ENCODE data around the gene GMPPA. TPM values are rescaled to one million over a fixed set of nuclear protein-coding genes. Genes with fewer than 3 reads are reported as not detected.
A peak's percentile ranks its signal among the peaks of the same experiment; 100 is the strongest.

The GMPPA gene
- total and polyA plus RNA-seq, 10 donors = 21.2 to 45.5 (median 29.8) TPM

DNA sequence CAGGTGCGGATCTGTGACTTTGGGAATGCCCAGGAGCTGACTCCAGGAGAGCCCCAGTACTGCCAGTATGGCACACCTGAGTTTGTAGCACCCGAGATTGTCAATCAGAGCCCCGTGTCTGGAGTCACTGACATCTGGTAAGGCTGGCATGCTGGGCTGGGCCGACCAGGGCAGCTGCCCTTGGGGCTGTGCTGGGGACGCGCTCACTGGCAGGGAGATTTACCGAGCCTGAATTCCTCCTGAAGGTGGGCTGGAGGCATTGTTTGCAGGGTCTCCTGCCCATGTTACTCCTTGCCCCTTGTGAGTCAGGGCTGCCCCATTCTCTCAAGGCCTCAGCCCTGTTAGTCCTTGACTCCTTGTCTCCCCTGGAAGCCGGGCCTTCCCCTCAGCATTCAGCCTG, 18.7 kb upstream of the GMPPA start:
- WGBS, 5 donors = 82 to 95% (median 88%) methylated on average over 5 to 8 of the region's 8 CpGs
- Histone ChIP-seq H3K4me3 (no peak overlapping the region), H3K9me3 (no peaks in the 10 kb centered on the region), H3K27ac (no peak overlapping the region), H3K4me1 (peaks cover 0 to 26% (median 18%) of the 10 kb centered on the region in 6 donors), H3K36me3 (no peaks in the 10 kb centered on the region), H3K27me3 (replicated peaks in 1 of 7) (peaks cover 5 to 66% (median 28%) of the 10 kb centered on the region in 7 donors)
- no peak for DNase-seq
- intact Hi-C loops (cut with DNase I; ENCODE audit: low total_unique reads) = no loop called here
- TF ChIP-seq POLR2A (IDR thresholded peaks at IDR 0.05) = no peak
- TF ChIP-seq POLR2AphosphoS5 (IDR thresholded peaks at IDR 0.05) = no peak

DNA sequence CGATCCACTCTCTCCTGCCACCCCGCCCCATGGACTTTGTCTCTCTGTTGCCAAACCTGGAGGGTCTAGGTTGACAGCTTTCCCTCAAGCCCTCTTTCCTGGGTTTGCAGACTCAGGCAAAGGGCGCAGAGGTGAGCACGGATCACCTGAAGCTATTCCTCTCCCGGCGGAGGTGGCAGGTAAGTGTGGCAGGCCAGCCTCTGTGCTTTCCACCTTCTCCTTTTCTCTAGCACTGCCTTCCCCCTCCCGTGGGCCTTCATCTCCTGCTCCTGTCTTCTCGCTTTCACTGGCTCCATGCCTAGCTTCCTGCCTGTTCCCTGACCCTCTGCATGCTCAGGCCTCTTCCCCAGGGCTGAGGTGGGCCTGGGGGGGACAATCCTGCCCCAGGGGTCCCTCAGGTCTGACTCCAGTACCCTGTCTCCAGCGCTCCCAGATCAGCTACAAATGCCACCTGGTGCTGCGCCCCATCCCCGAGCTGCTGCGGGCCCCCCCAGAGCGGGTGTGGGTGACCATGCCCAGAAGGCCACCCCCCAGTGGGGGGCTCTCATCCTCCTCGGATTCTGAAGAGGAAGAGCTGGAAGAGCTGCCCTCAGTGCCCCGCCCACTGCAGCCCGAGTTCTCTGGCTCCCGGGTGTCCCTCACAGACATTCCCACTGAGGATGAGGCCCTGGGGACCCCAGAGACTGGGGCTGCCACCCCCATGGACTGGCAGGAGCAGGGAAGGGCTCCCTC, 15.9 kb upstream of the GMPPA start:
- Histone ChIP-seq H3K27me3 (replicated peaks in 1 of 7) (peaks cover 5 to 70% (median 44%) of the 10 kb centered on the region in 7 donors), H3K4me1 (peaks cover 0 to 20% (median 16%) of the 10 kb centered on the region in 6 donors), H3K27ac (no peak overlapping the region), H3K4me3 (no peak overlapping the region), H3K9me3 (no peaks in the 10 kb centered on the region), H3K36me3 (no peaks in the 10 kb centered on the region)
- 65 to 84% (median 71%) methylated on average over 9 to 17 of the region's 17 CpGs for WGBS, 5 donors
- intact Hi-C loops (cut with DNase I; ENCODE audit: low total_unique reads) = no loop called here
- DNase-seq = no peak
- TF ChIP-seq POLR2A (IDR thresholded peaks at IDR 0.05) = no peak
- TF ChIP-seq, protein P1, sequence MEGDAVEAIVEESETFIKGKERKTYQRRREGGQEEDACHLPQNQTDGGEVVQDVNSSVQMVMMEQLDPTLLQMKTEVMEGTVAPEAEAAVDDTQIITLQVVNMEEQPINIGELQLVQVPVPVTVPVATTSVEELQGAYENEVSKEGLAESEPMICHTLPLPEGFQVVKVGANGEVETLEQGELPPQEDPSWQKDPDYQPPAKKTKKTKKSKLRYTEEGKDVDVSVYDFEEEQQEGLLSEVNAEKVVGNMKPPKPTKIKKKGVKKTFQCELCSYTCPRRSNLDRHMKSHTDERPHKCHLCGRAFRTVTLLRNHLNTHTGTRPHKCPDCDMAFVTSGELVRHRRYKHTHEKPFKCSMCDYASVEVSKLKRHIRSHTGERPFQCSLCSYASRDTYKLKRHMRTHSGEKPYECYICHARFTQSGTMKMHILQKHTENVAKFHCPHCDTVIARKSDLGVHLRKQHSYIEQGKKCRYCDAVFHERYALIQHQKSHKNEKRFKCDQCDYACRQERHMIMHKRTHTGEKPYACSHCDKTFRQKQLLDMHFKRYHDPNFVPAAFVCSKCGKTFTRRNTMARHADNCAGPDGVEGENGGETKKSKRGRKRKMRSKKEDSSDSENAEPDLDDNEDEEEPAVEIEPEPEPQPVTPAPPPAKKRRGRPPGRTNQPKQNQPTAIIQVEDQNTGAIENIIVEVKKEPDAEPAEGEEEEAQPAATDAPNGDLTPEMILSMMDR (IDR thresholded peaks at IDR 0.05 in 8 of 11, conservative IDR thresholded peaks at IDR 0.05 in 3 of 11) = no peak

GRCh38 chr2:219483451-219484342, 15.0 kb upstream of the GMPPA start:
- no peak for TF ChIP-seq POLR2AphosphoS5 (IDR thresholded peaks at IDR 0.05)
- TF ChIP-seq, protein P1 (IDR thresholded peaks at IDR 0.05 in 8 of 11, conservative IDR thresholded peaks at IDR 0.05 in 3 of 11) = no peak
- TF ChIP-seq POLR2A (IDR thresholded peaks at IDR 0.05) = no peak
- intact Hi-C loops (cut with DNase I; ENCODE audit: low total_unique reads) = no loop called here
- Histone ChIP-seq H3K9me3 (no peaks in the 10 kb centered on the region), H3K4me1 (peaks cover 0 to 20% (median 16%) of the 10 kb centered on the region in 6 donors), H3K27me3 (replicated peaks in 1 of 7) (peaks cover 5 to 73% (median 46%) of the 10 kb centered on the region in 7 donors), H3K27ac (no peak overlapping the region), H3K4me3 (peak overlapping the region in 7 of 8 donors; percentile 4 to 60 (median 23)), H3K36me3 (no peaks in the 10 kb centered on the region)
- no peak for DNase-seq
- WGBS, 5 donors = 15 to 23% (median 16%) methylated on average over 29 to 58 of the region's 58 CpGs

DNA sequence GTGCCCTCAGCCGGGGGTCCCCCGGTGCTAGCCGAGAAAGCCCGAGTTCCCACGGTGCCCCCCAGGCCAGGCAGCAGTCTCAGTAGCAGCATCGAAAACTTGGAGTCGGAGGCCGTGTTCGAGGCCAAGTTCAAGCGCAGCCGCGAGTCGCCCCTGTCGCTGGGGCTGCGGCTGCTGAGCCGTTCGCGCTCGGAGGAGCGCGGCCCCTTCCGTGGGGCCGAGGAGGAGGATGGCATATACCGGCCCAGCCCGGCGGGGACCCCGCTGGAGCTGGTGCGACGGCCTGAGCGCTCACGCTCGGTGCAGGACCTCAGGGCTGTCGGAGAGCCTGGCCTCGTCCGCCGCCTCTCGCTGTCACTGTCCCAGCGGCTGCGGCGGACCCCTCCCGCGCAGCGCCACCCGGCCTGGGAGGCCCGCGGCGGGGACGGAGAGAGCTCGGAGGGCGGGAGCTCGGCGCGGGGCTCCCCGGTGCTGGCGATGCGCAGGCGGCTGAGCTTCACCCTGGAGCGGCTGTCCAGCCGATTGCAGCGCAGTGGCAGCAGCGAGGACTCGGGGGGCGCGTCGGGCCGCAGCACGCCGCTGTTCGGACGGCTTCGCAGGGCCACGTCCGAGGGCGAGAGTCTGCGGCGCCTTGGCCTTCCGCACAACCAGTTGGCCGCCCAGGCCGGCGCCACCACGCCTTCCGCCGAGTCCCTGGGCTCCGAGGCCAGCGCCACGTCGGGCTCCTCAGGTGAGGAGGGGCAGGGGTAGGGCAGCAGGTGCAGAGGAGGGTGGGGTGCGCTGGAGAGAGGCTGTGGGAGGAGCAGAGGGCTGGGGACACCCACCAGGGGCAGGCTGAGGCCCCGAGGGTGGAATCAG, 14.1 kb upstream of the GMPPA start:
- no peaks in the 10 kb centered on the region for H3K9me3 ChIP-seq
- peaks cover 5 to 76% (median 46%) of the 10 kb centered on the region in 7 donors for H3K27me3 ChIP-seq (replicated peaks in 1 of 7)
- 2 to 7% (median 3%) methylated on average over 19 to 89 of the region's 89 CpGs for WGBS, 5 donors
- H3K4me1 ChIP-seq = peaks cover 0 to 20% (median 16%) of the 10 kb centered on the region in 6 donors
- TF ChIP-seq, protein P1 (IDR thresholded peaks at IDR 0.05 in 8 of 11, conservative IDR thresholded peaks at IDR 0.05 in 3 of 11) = no peak
- no peak for TF ChIP-seq POLR2A (IDR thresholded peaks at IDR 0.05)
- H3K27ac ChIP-seq = no peak overlapping the region
- H3K4me3 ChIP-seq = peak overlapping the region in 7 of 8 donors; percentile 4 to 60 (median 23)
- DNase-seq = no peak
- no peaks in the 10 kb centered on the region for H3K36me3 ChIP-seq
- intact Hi-C loops (cut with DNase I; ENCODE audit: low total_unique reads) = no loop called here

All from spleen (tissue), 11 donors.